ENCODE measurements around the gene TBC1D16.

DNA sequence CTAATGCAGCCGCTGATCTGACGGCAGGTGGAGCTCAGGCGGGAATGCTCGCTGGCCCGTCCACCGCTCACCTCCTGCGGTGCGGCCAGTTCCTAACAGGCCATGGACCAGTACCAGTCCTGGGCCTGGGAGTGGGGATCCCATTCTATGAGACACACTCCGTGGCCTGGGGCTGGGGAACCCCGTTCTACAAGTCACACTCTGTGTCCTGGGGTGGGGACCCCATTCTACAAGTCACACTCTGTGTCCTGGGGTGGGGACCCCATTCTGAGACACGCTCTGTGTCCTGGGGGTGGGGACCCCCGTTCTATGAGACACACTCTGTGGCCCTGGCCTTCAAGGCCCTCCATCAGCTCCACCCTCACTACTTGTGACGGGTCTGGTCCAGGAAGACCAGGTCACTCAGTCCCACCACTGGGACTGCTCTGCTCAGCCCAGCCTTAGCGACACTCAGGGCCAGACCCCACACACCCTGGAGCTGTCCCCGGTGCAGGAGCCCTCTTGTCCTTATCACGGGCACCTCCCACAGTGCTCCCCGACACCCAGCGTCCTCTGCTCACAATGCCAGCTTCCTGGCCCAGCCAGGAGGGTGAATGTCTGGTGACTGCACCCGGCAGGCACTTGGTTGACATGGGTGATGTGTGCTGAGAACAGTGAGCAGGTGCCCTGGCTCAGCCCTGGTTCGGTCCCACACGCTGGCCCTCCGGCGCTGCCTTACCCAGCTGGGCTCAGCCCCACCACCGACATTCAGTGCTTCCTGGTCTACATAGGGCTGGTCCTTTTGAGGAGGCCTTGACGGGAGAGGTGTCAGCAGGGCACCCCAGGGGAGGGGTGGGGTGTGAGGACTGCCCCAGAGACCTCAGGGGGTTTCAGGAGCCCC is 89.1 kb downstream of the TBC1D16 start:
- no peak for TF ChIP-seq EZH2 (IDR thresholded peaks at IDR 0.05)
- no peak for TF ChIP-seq CTCF (IDR thresholded peaks at IDR 0.05)
- TF ChIP-seq EZH2phosphoT487 (IDR thresholded peaks at IDR 0.05) = no peak
